HG02678 (cell line): ENCODE measurements around the gene TPGS1.
"Not testable (repeated sequence)": the region's sequence is repeated elsewhere in the genome, so short reads cannot be mapped to it uniquely, and the experiment has no call there.

Source experiments
- ATAC-seq: cut with Tn5 transposase; IDR thresholded peaks from one replicate; pipeline ENCODE4 v1.9.1; 2021; ENCODE audit warnings: mild to moderate bottlenecking, moderate library complexity; ENCODE audit not compliant: unreplicated experiment

The TPGS1 gene

GRCh38 chr19:474126-475078 lies 32.9 kb upstream of the TPGS1 start:
- no peak for ATAC-seq

- ATAC-seq = no peak
Measured at GRCh38 chr19:475360-475759, 31.9 kb upstream of the TPGS1 start.

GRCh38 chr19:478236-478903 lies 28.9 kb upstream of the TPGS1 start:
- no peak for ATAC-seq

GRCh38 chr19:478976-479375 lies 28.3 kb upstream of the TPGS1 start:
- no peak for ATAC-seq

GRCh38 chr19:480016-480855 lies 27.1 kb upstream of the TPGS1 start:
- ATAC-seq = no peak

GRCh38 chr19:481100-481499 lies 26.2 kb upstream of the TPGS1 start:
- not testable (repeated sequence) for ATAC-seq

GRCh38 chr19:482186-483041 lies 24.9 kb upstream of the TPGS1 start:
- ATAC-seq = no peak

- ATAC-seq = no peak
Measured at GRCh38 chr19:483332-484072, 23.8 kb upstream of the TPGS1 start.

GRCh38 chr19:484494-484893 lies 22.8 kb upstream of the TPGS1 start:
- ATAC-seq = no peak

GRCh38 chr19:485077-485476 lies 22.2 kb upstream of the TPGS1 start:
- no peak for ATAC-seq

GRCh38 chr19:485583-486236 lies 21.6 kb upstream of the TPGS1 start:
- no peak for ATAC-seq

GRCh38 chr19:488505-489417 lies 18.5 kb upstream of the TPGS1 start:
- peak; percentile 90 for ATAC-seq

GRCh38 chr19:489418-490196 lies 17.7 kb upstream of the TPGS1 start:
- ATAC-seq = no peak

- no peak for ATAC-seq
Measured at GRCh38 chr19:491146-491741, 16.1 kb upstream of the TPGS1 start.

- no peak for ATAC-seq
Measured at GRCh38 chr19:492091-492531, 15.2 kb upstream of the TPGS1 start.

GRCh38 chr19:493391-494170 lies 13.7 kb upstream of the TPGS1 start:
- no peak for ATAC-seq
